NCI-H2107 (cell line): Measurements from ENCODE around the gene CCT8.

Experiments used
- DNase-seq: peaks from one replicate; lab custom pipeline; 2025; lab: John Stamatoyannopoulos, UW

The CCT8 gene, protein sequence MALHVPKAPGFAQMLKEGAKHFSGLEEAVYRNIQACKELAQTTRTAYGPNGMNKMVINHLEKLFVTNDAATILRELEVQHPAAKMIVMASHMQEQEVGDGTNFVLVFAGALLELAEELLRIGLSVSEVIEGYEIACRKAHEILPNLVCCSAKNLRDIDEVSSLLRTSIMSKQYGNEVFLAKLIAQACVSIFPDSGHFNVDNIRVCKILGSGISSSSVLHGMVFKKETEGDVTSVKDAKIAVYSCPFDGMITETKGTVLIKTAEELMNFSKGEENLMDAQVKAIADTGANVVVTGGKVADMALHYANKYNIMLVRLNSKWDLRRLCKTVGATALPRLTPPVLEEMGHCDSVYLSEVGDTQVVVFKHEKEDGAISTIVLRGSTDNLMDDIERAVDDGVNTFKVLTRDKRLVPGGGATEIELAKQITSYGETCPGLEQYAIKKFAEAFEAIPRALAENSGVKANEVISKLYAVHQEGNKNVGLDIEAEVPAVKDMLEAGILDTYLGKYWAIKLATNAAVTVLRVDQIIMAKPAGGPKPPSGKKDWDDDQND

DNA sequence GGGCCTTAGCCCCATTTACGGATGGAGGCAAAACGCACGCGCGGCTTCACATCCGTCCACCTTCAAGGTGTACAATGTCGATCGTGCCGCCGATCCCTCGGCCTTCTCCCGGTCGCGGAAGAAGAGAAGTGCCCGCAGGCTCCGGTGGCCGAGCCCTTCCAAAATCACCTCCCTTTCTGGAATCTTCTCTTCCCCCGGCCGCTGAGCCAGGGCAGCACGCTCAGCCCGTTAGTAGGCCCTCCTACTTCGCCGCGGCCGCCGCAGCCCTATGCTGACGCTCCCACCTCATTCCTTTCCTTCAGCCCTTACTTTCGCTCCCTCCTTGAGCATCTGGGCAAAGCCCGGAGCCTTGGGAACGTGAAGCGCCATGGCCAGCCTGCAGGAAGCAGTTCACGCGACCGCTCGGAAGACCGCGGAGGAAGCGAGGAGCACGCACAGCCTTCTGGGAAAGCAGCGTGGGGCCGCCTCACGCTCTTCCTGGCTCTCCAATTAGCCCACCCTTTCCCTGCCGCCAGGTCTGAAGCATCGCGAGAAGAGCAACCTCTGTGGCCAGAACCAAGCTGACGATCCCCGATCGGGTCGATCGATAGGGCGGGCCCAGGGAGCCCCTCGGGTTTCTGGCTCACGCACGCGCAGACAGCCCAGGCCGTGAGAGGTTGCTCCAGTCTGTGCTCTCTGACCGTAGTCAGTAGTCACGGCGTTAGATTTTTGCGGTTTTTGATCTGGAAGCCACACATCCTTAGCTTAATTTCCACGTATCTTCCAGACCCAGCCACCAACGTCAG, at the start of gene CCT8:
CCT8 (minus strand) TSS at position 427 of the 785 bp plus-strand sequence; CDS start at position 369, 58 bp downstream.
- peak; percentile 97 for DNase-seq

- DNase-seq: no peak
Observed at GRCh38 chr21:29121759-29122158, 48.3 kb upstream of the CCT8 start.

GRCh38 chr21:29117372-29117955, 44.0 kb upstream of the CCT8 start:
- no peak for DNase-seq

- no peak for DNase-seq
Observed at GRCh38 chr21:29115899-29116298, 42.5 kb upstream of the CCT8 start.

- DNase-seq: no peak
Observed at GRCh38 chr21:29114765-29115500, 41.5 kb upstream of the CCT8 start.

- DNase-seq: no peak
Observed at GRCh38 chr21:29105218-29105617, 31.8 kb upstream of the CCT8 start.

DNA sequence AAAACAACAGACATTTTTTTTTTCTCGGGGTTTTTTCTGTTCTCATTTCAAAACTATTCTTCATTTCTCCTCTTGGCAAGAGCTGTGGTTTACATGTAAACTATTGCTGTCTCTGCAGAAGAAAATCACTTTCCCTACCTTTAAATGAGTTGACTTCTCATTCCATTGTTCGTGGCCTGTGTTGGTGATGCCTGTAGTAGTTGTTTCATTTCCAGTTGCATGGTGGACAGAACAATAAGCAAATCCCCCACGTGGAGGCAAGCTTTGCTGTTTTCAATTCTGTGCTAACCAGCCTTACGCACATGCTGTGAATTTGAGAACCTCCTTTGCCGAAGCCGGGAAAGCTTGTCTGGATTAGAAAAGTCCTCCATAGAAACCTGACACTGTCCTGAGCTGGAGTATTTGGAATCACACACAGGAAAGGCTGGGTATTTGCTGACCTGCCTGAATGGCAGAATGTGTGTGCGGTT, 30.8 kb upstream of the CCT8 start:
- DNase-seq: peak; percentile 85

- no peak for DNase-seq
Observed at GRCh38 chr21:29102791-29103257, 29.4 kb upstream of the CCT8 start.

DNA sequence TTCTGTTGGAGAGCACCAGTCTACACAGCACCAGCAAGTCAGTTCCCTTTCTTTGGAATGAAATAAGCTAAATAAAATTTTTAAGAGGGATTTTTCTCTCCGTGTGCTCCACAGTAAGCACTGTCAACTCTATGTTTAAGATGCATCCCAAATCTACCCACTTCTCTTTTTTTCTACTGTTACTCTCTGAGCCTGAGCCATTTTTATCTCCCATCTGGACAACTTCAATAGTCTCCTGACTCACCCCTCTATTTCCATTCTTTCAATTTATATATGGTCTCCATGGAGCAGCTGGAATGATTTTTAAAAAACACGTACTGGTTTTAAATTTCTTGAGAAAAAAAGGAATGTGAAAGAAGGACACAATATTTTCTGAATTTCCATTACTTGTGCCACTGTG, 24.7 kb upstream of the CCT8 start:
- no peak for DNase-seq

- DNase-seq: no peak
Observed at GRCh38 chr21:29096218-29097015, 23.0 kb upstream of the CCT8 start.

DNA sequence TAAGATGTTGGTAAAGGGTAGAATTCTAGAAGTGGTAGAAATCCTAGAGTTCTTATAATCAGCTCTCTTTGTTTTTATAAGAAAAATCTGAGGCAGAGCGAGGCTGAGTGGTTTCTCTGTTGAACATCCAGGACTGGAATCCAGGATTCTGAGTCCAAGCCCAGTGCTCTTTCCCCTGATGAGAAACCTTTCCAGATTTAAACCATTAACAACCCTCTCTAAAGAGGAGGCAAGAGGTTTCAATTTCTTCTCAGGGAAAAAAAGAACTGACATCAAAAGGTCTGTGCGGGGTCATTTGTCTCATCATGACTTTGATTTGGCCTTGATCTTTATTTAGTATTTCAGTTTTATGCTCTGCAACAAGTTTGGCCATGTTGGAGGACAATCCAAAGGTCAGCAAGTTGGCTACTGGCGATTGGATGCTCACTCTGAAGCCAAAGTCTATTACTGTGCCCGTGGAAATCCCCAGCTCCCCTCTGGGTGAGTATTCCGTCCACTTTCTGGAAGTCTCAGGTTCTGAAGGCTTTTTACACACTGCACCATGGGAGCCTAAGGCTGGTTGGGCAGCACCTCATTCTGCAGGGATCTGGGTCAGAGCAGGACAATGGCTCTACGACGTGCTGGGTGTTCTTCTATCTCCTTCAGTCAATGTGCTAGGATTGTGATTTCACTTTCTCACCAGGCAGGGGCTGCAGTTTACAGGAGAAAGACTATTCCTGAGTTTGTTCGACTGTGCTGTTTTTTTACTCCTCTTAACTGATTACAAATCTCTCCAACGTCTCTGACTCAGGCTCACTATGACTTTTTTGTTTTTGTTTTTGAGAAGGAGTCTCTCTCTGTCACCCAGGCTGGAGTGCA, 18.9 kb upstream of the CCT8 start:
- DNase-seq: no peak

DNA sequence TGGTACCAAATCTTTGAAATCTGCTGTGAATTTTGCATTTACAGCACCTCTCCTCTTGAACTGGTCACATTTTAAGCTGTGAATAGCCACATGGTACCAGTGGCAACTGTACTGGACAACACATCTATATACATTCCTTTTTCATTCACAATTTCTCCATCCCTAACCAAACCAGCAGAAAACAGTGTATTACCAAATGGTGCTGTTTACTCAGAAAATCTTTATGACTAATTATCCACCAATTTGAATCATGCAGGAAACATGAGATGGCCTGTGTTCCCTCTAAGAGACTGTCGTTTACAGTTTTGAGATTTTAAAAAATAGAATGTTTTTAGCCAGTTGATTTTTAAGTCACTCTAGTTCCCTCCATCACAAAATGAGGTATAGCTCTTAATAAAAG, 17.6 kb upstream of the CCT8 start:
- no peak for DNase-seq

DNA sequence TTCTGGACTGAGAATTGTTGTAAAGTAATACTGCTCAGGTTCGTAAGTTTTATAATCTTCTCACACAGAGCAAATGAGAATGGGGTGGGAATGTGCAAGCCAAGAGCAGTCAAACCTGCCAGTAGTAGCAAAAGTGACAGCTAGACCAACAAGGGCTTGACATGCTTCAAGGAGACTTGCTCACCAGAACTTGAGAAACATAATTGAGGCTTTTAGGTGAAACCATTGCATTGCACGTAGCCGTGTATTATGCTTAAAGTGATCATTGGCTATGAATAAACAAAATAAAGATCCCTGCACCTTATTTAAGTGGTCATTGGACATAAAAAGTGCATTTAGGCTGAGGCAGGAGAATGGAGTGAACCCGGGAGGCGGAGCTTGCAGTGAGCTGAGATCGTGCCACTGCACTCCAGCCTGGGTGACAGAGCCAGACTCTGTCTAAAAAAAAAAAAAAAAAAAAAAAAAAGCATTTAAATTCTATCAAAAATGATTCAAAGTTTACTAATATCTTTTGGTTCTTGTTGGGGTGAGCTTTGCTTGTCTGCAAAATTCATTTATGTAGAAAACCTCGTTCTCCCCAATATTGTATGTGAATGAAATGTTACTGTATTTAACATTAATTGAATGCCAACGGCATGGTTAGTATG, 11.8 kb upstream of the CCT8 start:
- DNase-seq: no peak

- DNase-seq: no peak
Observed at GRCh38 chr21:29084372-29084771, 10.9 kb upstream of the CCT8 start.

DNA sequence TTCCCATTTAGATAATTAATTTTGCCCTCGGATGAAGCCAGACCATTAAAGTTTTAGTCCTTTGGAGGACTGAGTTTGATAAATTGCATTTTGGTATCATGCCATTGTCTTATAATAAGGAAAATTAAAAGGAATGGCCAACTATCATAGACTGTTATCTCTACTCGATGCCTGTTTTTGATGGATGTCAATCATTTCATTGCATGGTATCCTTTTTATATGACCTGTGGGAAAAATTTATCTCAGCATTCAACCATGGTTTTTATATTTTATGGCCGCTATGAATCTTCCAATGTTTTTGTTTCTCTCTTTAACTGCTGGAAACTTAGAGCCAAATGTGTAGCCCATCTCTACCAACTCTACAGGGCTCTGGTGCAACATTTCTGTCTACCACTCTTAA, 9.9 kb upstream of the CCT8 start:
- DNase-seq: no peak

- no peak for DNase-seq
Observed at GRCh38 chr21:29082046-29082815, 8.8 kb upstream of the CCT8 start.

DNA sequence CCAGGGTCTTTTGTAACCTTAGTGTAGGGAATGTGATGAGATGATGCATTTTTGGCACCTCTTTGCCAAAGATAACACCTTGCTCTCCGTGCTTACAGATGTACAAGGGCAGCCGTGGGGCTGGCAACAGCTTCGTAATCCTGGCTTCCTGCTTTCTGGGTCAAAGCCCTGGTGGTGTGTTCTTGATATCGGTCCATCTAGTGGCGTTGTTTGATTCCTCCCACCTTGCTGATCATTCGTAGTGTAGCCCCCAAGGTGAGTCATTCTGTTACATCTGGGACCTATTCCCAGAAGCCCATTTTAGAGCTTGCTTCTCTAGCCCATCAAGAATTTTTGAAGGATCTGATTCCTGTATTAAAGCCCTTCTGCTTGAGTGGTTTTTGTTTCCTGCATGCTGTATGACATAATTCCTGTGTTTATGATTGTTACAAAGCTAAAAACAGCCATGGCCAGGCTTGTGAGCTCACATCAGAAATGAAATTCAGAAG, 7.0 kb upstream of the CCT8 start:
- DNase-seq: no peak
